ENCODE data around the gene TAS1R2.

TAS1R2 gene

DNA sequence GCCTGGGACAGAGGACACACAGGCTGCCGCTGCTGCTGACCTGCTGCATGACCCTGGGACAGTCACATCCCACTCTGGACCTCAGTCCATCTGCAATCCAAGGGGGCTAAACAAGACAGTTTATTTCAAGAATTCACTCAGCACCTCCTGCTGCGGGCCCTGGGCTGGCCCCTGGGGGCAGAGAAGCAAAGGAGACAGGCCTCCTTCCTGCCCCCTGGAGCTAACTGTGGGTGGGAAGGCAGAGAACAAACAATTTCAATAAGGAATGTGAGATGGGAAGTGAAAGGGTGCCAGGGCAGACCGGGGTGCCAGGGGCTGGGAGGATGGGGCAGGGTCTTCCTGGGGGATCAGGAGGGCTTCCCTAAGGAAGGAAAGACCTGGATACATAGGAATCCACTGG, 60.0 kb downstream of the TAS1R2 start:
- no peak for DNase-seq (ENCODE audit: low read depth)

- no peak for DNase-seq (ENCODE audit: low read depth)
Measured at GRCh38 chr1:18798946-18799345, 60.5 kb downstream of the TAS1R2 start.

- DNase-seq (ENCODE audit: low read depth): no peak
Measured at GRCh38 chr1:18798533-18798932, 60.9 kb downstream of the TAS1R2 start.

DNA sequence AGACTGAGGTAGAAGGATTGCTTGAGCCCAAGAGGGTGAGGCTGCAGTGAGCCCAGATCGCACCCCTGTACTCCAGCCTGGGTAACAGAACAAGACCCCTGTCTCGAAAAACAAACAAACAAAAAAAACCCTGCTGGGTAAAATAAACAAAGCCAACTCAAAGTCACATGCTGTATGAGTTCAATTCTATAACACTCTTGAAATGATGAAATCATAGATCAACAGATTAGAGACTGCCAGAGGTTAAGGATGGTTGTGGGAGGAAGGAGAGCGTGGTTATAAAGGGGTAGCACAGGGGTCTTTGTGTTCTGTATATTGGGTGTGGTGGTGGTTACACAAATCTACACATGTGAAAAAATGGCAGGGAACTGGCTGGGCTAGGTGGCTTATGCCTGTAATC, 62.5 kb downstream of the TAS1R2 start:
- DNase-seq (ENCODE audit: low read depth): no peak

- DNase-seq (ENCODE audit: low read depth): no peak
Measured at GRCh38 chr1:18795002-18795689, 64.3 kb downstream of the TAS1R2 start.

DNA sequence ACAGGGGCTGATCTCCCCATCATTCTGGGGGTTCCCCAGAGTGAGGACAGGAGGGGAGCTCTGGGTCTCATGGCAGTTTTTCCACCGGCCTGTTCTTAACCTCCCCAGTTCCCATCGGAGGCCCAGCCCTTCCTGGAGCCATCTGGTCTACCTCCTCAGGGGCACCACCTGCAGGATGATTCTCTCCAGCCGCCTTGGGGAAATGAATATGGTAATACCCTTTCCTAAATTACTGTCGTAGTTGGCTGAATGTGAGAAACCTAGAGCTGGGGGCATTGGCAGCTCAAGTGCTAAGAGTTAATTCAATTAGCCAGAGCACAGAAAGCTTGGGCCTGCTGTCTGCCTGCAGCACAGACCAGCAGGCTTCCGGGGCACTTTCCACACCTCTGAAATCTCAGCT, 64.9 kb downstream of the TAS1R2 start:
- DNase-seq (ENCODE audit: low read depth): no peak

DNA sequence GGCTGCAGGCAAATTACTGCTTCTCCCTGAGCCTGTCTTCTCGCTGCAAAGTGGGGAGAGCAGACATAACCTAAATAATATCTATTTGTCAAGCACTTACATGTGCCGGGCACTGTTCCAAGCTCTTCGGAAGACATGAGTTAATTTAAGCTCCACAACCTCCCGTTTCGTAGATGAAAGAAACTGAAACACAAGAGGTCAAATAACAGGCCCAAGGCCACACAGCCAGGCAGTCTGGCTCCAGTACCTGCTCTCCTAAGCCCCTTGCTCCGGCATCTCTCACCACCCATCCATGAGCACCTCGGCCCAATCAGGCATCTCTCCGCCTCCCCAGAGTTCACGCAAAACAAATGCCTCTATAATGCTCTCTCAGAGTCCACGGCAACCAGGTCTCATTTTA, 65.4 kb downstream of the TAS1R2 start:
- DNase-seq (ENCODE audit: low read depth): no peak

- DNase-seq (ENCODE audit: low read depth): no peak
Measured at GRCh38 chr1:18793164-18793563, 66.3 kb downstream of the TAS1R2 start.

DNA sequence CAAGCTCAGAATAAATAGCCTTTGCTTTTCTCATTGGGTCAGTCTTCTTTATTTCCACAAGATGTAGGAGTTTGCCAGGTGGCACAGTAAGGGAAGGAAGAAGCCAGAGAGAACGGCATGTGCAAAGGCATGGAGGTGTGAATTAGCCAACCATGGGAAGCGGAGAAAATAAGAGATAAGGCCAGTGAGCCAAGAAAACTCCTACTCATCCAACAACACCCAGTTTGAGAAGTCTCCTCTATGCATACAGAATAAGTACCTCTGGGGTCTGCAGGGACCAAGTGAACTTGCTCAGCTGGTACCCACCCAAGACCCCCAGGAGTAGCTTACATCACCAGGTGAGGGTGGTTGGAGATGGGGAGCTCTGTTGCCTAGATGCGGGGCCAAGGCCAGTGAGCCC, 66.7 kb downstream of the TAS1R2 start:
- no peak for DNase-seq (ENCODE audit: low read depth)

Data from GM04503 (cell line).